HG03469 (cell line): ENCODE data around the gene KRT2.

Source experiments
- ATAC-seq: cut with Tn5 transposase; IDR thresholded peaks from one replicate; pipeline ENCODE4 v1.9.1; 2021; ENCODE audit warnings: mild to moderate bottlenecking, moderate library complexity, moderate number of reproducible peaks; ENCODE audit not compliant: unreplicated experiment

Gene KRT2

DNA sequence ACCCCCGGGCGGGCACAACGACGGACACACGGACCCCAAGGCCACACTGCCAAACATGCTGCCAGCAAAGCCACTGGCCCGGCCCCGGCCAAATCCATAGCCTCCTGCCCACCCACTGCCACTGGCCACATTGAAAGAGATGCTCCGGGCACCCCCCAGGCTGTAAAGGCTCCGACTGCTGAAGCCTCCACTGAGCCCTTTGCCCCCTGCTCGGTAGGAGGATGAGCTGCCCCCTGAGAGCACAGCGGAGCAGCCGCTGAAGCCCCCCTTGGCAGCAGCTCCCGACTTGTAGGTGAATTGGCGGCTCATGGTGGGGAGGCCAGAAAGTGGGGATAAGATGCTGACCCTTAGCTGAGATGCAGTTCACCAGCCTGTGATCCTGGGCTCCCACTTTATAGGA lies 33.8 kb downstream of the KRT2 start, which contains the start of gene KRT73:
KRT73 (minus strand) TSS at position 344 of the 400 bp plus-strand sequence; CDS start at position 309, 35 bp downstream.
- no peak for ATAC-seq

DNA sequence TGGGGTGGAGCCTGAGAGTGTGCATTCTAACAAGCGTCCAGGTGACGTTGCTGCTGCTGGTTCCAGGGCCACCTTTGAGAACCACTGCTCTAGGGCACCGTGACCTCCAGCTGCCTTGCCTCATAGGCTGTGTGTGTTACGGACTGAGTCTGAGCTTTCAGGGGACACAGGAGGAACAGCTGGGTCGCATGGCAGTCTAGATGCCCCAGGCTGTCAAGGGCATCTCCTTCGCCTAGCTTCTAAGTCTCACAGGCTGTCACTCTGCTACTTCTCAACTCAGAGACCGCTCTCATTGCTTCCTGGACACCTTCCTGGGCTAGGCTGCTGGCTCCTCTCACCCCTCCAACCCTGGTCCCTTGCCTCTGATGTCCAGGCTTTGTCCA lies 34.6 kb downstream of the KRT2 start:
- ATAC-seq = no peak

DNA sequence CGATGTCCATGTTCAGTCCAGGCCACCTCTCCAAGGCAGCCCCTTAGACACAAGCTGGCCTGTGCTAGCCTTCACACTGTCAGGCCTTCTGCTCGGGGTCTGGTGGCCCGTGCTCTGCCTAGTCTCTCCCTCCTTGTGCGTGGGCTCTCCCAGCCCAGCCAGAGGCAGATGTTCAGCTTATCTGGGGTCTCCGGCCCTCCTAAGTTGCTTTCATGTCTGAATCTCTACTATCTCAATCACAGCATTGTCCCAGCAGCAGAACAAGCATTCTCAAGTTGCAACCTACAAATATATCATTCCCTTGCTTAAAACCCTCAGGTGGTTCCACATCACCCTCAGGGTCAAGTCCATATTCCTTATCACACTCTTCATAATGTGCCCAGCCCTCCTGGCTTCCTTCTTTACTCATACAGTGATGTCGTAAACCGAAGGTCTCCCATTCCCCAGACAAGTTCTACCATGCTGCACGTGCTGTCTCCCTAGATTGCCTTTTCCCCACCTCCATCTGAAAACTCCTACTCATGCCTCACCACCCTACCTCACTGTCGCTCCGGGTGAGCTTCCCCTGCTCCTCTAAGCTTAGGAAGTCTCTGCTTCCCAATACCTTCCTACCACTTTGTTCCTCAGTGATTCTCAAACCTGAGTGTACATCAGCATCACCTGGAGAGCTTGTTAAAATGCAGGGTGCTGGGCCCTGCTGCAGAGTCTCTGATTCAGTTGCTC lies 35.2 kb downstream of the KRT2 start:
- ATAC-seq = no peak

DNA sequence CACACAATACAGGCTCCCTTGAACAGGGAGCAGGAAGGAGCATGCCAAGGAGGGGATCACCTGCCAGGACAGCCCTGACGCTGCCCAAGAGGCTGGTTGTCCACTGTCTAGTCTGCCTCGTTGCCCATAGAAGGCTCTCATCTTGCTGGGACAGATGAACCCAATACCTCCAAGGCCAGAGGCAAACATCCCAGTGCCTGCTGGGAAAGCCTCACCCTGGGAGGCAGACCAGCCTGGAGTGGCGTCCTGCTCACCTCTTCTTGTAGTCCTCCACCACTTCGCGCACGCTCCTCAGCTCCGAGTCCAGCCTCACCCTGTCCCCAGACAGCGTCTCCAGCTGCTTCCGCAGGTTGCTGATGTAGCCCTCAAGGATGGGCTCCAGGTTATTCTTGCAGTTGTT lies 36.1 kb downstream of the KRT2 start:
- no peak for ATAC-seq

DNA sequence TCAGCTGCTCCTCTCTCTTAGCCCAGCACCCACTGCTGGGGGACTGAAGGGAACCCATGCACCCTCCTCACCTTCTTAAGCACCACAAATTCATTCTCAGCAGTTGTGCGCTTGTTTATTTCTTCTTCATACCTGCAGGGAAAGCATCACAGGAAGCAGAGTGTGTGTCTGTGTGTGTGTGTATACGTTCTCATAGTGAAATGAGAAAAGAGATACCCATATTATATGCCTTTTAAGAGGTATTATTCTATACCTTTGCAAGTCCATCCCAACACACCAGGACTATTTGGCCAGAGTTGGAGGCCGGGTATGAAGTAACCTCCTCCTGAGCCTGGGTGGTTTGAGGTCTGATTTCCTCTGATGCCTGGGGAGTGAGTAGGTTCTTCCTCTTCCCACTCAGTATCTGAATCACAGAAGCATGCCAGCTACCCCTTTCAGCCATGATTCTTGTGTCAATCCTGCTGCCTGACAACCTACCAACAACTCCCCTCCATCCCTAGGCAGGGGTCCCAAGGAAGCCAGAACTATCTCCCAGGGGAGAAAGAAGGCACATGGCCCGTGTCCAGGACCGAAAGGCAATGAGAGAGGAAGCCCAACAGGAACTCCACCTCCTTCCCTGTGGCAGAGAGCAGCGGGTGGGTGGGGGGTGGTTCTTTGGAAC lies 36.7 kb downstream of the KRT2 start:
- ATAC-seq = no peak

DNA sequence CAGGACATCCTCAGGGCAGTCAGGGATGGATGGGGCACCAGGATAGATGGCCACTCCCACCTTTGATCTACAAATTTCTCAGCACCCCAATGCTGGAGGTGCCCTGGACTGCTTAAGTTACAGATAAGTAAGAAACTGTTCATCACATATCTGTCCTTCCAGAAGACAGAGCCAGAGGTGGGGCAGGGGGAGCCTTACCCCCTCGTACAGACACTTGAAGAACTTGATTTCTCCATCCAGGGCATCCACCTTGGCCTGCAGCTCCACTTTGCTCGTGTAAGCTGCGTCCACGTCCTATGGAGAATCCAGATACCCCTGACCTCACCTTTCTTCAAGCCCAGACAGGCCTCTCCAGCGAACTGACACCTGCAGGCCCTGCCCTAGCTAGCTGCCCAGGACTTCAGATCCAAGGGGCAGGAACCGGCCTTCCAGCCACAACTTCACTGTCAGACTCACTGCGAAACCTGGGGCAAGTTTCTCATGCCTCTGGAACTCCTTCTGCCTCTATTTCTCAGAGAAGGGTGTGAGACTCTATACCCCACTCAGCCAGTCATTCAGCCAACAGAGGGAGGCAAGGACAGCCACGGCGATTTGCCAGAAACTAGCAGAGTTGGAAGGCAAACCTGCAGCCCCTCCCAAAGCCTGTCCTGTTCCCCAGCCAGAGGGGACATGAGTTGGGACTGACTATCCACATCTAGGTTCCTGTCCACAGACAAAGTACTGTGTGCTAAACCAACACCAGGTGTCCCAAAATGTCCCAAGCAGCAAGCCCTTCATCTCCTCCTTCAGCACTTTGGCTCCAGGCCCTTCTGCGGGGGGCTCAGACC lies 37.4 kb downstream of the KRT2 start:
- no peak for ATAC-seq

DNA sequence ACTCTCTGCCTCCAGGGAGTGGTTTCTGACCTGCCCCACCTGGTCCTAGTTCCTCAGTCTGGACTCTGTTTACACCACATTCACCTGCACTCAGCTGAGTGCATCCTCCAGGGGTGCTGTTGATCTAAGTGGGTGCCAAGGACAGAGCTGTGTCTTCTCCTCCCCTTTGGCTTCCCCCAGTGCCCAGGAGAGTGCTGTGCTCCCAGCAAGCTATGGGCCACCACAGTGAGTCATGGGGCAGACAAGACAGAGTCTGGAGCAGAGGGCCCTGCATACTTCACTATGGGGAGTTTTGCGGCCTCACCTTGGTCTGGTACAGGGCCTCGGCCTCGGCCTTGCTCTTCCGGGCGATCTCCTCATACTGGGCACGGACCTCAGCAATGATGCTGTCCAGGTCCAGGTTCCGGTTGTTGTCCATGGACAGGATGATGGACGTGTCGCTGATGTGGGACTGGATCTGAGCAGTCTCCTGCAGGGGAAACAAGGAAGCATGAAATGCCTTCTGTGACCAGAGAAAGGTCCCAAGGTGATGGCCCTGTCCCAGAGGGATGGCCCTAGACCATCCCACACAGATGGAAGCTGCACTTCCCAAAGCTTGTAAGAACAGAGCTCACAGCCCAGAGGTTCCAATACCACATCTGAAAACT lies 38.5 kb downstream of the KRT2 start:
- no peak for ATAC-seq

DNA sequence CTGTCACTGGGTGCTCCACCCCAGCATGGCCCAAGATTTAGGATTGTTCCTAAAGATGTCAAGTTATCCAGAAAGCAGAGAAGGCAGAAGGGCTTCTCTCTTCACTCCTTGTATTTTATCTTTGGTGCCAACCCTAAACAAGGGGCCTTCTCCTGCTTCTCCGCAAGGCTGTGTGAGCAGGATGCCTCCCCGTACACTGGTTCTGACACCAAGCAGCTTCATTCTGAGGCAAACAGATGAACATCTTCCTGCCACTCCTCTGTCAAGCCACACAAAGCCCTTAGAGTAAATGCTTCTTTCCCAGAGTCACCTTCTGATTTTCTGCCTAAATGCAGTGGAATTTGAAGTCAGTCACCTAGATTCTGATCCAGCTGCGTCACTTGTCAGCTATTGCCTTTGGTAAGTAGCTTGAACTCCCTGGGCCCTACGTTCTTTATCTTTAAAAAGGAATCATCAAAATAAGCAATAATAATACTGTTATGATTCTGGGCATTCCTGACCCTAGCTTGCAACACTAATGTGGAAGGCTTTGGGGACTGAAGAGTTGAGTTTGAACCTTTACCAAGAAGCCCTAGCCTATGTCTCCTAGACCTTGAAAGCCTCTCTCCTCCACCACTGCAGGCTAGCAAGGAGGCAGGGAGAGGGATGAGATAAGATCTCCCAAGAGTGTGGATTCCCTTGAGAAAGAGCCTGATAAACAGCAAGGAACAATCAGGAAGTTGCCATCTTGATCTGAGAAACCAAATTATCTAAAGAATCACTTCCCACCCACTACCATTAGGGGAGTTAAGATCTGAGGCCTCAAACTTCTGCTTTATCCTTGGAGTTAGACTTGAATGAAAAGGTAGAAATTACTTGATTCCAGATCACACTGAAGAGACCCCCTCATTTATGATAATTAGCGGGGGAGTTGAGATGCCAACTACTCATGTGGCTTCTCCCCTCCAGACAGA lies 39.3 kb downstream of the KRT2 start:
- no peak for ATAC-seq

DNA sequence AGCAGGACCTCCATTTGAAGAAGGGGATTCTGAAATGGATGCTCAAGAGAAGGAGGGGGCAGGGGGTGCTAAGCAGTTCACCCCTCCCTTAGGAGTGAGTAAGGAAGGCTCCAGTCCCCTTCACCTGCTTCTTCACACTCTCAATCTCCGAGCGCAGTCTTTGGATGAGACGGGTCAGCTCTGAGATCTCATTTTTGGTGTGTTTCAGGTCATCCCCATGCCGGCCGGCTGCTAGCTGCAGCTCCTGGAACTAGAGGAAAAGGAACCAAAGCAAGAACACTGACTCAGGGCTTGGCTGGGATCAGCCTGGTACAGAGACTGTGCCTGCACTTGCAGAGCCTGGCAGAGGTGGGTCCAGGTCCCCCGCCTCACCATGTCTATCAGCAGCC lies 40.9 kb downstream of the KRT2 start:
- no peak for ATAC-seq

DNA sequence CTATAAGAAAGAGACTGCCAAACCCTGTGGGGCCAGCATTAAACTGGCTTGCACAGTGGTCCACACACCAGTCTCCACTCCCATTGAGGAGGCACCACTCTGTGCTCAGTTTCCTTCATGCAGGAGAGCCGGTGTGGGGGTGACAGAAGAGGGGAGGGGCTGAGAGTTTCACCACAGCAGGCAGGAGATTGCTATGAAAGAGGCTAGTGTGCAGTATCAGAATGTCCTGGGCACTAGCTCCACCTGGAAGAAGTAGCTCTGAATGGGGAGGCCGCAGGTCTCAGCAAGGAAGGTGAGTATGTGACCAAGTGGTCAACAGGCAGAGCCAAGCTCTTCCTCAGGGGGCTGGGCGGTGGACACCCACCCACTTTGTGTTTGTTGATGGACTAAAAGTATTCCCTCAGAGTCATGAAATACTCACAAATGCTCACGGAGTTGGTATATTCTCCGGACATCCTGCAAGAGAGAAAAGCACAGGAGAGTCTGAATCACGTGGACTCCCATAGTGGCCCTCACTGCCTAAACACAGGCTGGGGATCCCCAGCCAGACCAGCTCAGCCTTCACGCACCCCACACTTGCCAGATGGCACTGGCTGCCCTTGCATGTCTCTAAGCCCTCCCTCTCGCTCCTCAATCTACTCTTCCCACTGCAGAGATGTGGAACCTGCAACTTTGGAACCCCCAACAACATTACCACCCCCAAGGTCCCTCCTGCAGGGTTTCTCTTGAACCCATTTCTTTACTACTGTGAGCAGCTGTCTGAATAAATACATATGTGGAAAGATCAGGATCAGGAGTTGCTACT lies 43.0 kb downstream of the KRT2 start:
- ATAC-seq = no peak

DNA sequence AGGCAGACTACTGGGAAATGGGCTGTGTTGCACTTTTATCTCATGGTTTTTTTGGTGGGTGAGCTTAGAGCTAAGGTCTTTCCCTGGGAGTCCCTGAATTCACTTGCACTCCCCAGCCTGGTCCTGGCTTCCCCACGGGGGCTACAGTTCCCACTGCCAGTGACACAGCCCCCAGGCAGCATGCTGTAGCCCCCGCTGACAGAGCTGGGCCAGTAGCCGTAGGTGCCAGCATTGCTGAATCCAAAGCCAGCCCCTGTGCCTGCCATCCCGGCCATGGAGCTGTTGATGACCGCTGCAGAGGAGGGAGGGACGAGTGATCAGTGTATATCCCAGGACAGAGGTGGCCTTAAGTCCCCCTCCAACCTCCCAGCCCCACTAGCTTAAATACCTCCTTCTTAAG lies 43.9 kb downstream of the KRT2 start:
- ATAC-seq = no peak

DNA sequence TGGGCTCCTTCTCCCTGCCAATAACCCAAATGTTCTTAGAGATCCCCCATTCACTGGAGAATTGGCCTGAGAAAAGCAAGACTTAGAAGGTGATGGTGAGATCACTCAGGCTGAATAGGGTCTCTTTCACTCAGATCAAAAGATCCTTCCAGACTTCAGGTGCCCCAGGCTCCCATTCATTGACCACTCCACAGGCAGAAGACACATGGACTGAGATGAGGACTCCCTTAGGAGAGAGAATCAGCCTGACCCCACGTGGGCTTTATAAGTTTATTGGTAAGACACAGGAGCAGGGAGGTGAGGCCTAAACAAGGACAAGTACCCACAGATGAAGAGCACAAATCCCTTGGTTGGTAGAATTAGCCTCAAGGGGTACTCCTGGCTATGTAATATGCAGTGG lies 44.7 kb downstream of the KRT2 start:
- ATAC-seq = no peak

DNA sequence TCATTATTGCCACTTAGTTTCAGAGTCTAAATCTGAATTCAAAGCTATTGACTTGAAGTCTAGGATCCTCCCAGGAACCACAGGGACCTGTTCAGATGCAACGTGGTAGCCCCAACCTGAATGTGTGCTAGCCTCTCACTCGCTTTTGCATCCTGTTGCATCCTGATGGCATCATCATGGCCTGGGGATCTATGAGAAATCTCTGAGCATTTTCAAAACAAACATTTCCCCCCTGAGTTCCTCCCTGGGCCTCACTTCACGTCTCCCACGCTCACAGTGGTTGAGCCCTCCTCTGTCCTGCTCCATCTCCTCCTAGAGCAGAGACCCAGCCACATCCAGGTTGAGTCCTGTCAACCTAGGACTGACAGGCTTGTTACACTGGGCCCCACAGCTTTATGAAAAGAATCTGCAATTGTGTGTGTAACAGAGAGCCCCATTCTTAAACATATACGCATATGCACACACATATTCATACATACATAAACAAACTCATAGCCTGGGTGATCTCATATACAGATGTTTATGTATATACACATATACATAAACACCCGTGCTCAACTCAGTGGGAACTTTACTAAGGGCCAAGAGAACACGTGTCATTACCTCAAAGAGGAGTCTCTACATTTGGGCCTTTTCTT lies 45.3 kb downstream of the KRT2 start:
- no peak for ATAC-seq

DNA sequence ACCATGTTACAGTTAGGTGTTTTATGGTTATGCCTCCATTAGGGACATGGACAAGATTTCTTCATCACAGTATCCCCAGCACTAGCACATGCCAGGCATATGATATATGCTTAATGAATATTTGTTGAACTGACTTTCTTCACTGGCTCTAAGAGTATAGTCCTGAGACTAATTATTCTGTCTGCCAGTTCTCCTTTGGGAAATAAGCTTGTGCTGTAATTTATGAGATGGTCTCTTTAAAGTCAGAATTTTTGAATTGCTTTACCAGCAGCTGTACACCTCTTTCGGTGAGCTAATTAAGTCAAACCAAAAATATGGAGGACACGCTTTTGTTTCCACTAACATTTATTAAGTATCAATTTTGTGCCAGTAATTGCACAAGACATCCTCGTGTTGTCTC lies 45.9 kb downstream of the KRT2 start:
- no peak for ATAC-seq

DNA sequence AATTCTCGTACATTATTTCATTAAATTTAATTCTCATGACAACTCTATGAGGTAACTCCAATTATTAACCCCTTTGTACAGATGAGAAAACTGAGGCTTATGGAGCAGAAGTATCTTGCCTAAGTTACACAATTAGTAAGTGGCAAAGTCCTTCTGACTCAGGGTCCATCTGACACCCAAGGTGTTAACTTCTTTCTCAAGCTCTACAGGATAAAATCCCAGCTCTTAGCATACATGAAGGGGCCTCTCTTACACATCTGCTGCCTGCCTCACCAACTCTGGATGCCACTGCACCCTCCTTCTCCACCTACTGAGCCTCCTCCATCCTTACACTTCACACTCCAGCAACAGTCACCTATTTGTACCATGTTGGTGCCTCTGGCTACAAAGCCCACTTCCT lies 46.5 kb downstream of the KRT2 start:
- ATAC-seq = no peak

DNA sequence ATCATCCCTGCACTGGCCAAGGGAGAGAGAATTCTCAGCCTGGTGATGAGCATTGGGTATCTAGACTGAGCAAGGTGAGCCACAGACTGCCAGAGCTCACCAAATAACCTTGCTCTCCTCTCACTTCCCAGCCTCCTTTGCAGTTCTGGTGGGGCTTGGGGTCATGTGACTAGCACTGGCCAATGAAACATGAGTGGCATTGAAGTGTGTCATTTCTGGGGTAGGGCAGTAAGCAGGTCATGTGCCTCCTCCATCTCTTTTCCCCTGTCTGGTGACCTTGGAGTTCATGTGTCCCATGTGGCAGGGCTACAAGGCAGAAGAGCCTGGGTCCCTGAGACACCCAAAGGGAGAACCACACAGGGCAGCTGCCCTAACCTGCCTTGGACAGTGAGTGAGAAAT lies 47.2 kb downstream of the KRT2 start:
- no peak for ATAC-seq

DNA sequence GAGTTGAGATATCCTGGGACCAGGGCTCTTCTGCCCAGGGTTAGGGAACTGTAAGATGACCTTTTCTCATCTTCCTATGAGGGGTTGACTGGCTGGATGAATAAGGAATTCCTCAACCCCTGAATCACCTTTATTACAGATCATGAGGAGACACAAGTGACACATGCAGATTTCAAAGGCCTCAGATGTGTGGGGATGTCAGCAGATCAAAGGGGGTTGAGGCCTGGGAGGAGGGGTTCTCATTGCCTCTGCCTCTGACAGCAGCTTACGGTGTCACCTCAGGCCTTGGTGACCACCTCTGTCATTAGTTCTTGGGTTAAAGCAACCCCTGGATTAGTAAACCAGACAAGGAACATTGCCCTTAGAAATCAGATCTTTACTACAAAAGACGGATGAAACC lies 48.7 kb downstream of the KRT2 start:
- no peak for ATAC-seq

DNA sequence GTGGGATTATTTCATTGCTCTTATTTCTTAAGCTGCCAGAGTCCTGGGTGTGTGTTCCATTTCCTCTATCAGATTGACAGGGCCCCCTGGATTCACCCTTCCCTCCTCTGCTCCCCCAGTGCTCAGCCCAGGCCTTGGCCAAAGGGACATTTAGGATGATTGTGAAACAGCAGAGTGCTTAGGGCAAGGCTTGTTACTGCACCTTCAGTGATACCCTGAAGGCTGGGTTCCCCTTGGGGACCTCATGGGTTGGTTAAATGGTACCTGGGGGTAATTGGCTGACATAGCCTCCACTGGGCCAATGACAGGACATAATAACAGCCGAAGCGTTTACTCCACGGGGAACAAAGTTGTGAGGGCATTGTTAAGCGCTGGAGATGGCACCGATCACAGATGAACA lies 49.5 kb downstream of the KRT2 start:
- no peak for ATAC-seq

DNA sequence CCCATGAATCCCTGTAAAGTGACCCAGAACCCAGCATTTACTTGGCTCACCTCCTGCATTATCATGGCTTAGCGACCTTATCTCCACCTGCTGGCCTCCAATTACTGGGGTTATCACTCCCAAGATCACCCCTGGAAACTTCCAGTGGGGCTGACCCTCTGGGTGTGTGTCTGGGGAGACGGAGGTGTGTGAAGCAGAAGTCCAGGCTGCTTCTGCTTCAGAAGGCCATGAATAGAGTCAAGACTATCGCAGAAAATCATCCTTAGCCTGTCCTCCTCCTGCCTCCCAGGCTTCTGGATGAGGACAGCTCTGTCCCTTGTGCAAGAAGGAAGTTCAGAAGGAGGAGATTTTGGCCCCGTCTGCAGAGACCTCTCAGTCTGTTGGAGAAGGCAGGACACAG lies 50.3 kb downstream of the KRT2 start:
- no peak for ATAC-seq
